ENCODE data around the gene AUTS2.

Gene AUTS2

GRCh38 chr7:70015353-70015752 is 417.1 kb downstream of the AUTS2 start:
- no peak for DNase-seq (ENCODE audit: low read depth)

DNA sequence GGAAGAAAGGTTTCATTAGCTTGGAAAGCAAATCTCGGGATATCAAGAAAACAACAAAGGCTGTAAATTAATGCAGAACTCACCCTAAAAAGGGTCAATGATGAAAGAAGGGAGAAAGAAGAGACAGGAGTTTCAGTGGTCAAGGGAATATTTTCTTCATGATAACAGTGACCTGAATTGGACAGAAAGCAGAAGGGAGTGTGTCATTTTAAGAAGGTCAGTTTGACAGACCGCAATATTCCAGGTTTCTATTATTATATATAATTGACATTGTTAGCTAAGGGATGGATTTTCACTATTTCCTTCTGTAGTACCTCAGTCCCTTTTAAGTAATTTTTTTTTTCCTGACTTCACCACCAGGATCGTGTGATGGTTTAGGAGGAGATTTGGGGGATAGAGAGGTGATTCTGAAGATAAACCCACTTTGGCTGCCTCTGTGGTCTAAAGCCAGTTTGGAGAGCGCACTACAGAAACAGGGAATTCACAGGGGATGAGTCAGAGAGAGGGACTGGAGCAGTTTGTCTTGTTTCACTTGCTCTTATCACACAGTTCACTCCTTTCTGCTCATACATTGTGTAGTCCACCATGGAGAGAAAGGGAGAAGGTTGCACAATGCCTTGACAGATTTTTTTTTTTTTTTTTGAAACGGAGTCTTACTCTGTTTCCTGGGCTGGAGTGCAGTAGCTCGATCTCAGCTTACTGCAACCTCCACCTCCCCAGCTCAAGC is 417.9 kb downstream of the AUTS2 start:
- no peak for DNase-seq (ENCODE audit: low read depth)
- no peak overlapping the region for H3K4me3 ChIP-seq (ENCODE audit: low read depth, low read length)
- TF ChIP-seq, protein P1, sequence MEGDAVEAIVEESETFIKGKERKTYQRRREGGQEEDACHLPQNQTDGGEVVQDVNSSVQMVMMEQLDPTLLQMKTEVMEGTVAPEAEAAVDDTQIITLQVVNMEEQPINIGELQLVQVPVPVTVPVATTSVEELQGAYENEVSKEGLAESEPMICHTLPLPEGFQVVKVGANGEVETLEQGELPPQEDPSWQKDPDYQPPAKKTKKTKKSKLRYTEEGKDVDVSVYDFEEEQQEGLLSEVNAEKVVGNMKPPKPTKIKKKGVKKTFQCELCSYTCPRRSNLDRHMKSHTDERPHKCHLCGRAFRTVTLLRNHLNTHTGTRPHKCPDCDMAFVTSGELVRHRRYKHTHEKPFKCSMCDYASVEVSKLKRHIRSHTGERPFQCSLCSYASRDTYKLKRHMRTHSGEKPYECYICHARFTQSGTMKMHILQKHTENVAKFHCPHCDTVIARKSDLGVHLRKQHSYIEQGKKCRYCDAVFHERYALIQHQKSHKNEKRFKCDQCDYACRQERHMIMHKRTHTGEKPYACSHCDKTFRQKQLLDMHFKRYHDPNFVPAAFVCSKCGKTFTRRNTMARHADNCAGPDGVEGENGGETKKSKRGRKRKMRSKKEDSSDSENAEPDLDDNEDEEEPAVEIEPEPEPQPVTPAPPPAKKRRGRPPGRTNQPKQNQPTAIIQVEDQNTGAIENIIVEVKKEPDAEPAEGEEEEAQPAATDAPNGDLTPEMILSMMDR (IDR thresholded peaks at IDR 0.05; ENCODE audit: control insufficient read depth, extremely low read depth, insufficient read depth), result no peak

More at GRCh38 chr7:70015353-70015752, 417.1 kb downstream of the AUTS2 start:
- TF ChIP-seq, protein P1 (IDR thresholded peaks at IDR 0.05; ENCODE audit: control insufficient read depth, extremely low read depth, insufficient read depth), result no peak
- H3K4me3 ChIP-seq (ENCODE audit: low read depth, low read length), result no peak overlapping the region

DNA sequence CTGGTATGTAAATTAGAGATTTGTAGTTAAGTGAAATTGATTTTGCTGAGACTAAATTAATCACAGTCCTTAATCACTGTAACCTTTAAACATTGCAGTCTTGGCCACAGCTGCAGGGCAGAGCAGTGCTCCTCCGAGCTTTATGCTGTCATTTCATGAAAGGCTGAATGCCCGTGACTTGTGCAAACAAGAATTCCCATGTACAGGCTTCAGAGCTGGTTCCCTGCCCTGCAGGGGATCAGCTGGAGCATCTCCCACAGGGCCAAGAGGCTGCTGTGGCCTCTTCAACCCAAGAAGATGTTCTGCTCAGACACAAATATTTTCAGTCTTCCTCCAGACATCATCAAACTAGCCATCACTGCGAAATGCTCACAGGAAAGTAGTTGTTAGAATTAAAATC is 419.1 kb downstream of the AUTS2 start:
- TF ChIP-seq, protein P1 (IDR thresholded peaks at IDR 0.05; ENCODE audit: control insufficient read depth, extremely low read depth, insufficient read depth), result no peak
- H3K4me3 ChIP-seq (ENCODE audit: low read depth, low read length), result no peak overlapping the region
- no peak for DNase-seq (ENCODE audit: low read depth)

DNA sequence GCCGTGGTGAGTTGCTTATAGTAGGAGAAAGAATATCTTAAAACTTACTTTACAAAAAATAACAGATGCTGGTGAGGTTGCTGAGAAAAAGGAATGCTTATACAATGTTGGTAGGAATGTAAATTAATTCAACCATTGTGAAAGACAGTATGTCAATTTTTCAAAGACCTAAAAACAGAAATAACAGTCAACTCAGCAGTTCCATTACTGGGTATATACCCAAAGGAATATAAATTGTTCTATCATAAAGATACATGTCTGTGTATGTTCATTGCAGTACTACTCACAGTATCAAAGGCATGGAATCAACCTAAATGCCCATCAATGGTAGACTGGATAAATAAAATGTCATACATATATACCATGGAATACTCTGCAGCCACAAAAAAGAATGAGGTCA is 420.4 kb downstream of the AUTS2 start:
- TF ChIP-seq, protein P1 (IDR thresholded peaks at IDR 0.05; ENCODE audit: control insufficient read depth, extremely low read depth, insufficient read depth), result no peak
- H3K4me3 ChIP-seq (ENCODE audit: low read depth, low read length), result no peak overlapping the region
- no peak for DNase-seq (ENCODE audit: low read depth)

- DNase-seq (ENCODE audit: low read depth), result no peak
- no peak overlapping the region for H3K4me3 ChIP-seq (ENCODE audit: low read depth, low read length)
- TF ChIP-seq, protein P1 (IDR thresholded peaks at IDR 0.05; ENCODE audit: control insufficient read depth, extremely low read depth, insufficient read depth), result no peak
Observed at GRCh38 chr7:70027867-70028266, 429.6 kb downstream of the AUTS2 start.

DNA sequence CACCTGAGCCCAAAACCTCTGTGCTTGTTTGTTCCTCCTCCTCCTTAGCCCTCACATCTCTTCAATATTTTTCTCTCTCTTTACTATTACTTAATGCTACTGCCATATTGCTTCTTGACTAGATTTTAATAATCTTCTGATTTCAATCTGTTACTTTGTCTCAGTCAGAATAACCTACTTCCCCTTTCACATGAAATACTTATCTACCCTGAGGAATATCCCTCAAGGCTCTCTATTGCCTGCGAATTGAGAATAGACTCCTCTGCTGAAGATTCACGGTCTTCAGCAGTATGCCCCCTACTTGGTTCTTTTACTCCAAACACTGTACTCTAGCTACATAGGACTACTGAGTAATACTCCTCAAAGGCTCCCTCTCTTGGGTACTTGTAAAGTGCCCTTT is 430.3 kb downstream of the AUTS2 start:
- no peak overlapping the region for H3K4me3 ChIP-seq (ENCODE audit: low read depth, low read length)
- TF ChIP-seq, protein P1 (IDR thresholded peaks at IDR 0.05; ENCODE audit: control insufficient read depth, extremely low read depth, insufficient read depth), result no peak
- no peak for DNase-seq (ENCODE audit: low read depth)

DNA sequence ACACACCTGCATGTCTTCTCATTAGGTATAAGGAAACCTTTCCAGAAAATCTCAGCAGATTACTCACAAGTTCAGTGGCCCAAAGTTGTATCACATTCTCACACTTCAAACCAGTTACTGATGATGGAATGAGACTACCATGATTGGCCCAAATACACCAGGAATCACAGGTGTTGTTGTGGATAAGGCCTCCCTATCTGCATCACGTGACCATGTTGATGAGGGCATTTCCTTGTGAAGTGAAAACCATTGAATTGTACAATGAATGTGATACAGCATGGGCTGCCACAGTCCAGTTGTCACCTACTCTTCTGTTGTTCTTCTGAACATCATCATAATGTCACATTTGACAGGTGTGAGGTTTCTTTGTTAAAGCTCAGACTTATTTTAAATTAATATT is 431.7 kb downstream of the AUTS2 start:
- no peak for DNase-seq (ENCODE audit: low read depth)

More for the DNA sequence above, 431.7 kb downstream of the AUTS2 start:
- TF ChIP-seq, protein P1 (IDR thresholded peaks at IDR 0.05; ENCODE audit: control insufficient read depth, extremely low read depth, insufficient read depth), result no peak
- H3K4me3 ChIP-seq (ENCODE audit: low read depth, low read length), result no peak overlapping the region

Measured in LNCaP clone FGC (cell line).